ENCODE results near the gene RPS6KA2.

- no peak for TF ChIP-seq CTCF (IDR thresholded peaks at IDR 0.05)
- no peak for TF ChIP-seq POLR2A (IDR thresholded peaks at IDR 0.05)
- TF ChIP-seq EP300 (IDR thresholded peaks at IDR 0.05), result no peak
Observed at GRCh38 chr6:166470029-166470862, 156.8 kb downstream of the RPS6KA2 start.

Data from gastroesophageal sphincter (tissue), 3 donors.